Measurements from ENCODE around the gene ZNF436.

Gene ZNF436

GRCh38 chr1:23369335-23370013 is at the start of gene ZNF436:
TSS of gene ZNF436 (minus strand) at chr1:23369836. CDS start at chr1:23368005, 1,831 bp downstream.
- peak; percentile 53 for DNase-seq

GRCh38 chr1:23419180-23419579 is 49.5 kb upstream of the ZNF436 start:
- DNase-seq, result no peak

GRCh38 chr1:23417570-23417969 is 47.9 kb upstream of the ZNF436 start:
- no peak for DNase-seq

- DNase-seq, result no peak
Measured at GRCh38 chr1:23416964-23417363, 47.3 kb upstream of the ZNF436 start.

GRCh38 chr1:23408797-23409290 is 39.2 kb upstream of the ZNF436 start:
- no peak for DNase-seq

GRCh38 chr1:23407016-23407630 is 37.5 kb upstream of the ZNF436 start:
- no peak for DNase-seq

- DNase-seq, result no peak
Measured at GRCh38 chr1:23405946-23406345, 36.3 kb upstream of the ZNF436 start.

GRCh38 chr1:23403735-23404486 is 34.3 kb upstream of the ZNF436 start:
- peak; percentile 85 for DNase-seq

GRCh38 chr1:23403355-23403734 is 33.7 kb upstream of the ZNF436 start:
- DNase-seq, result no peak

GRCh38 chr1:23403038-23403336 is 33.4 kb upstream of the ZNF436 start:
- no peak for DNase-seq

- no peak for DNase-seq
Measured at GRCh38 chr1:23402286-23403037, 32.8 kb upstream of the ZNF436 start.

- no peak for DNase-seq
Measured at GRCh38 chr1:23401313-23401712, 31.7 kb upstream of the ZNF436 start.

- DNase-seq, result no peak
Measured at GRCh38 chr1:23400324-23401114, 30.9 kb upstream of the ZNF436 start.

- no peak for DNase-seq
Measured at GRCh38 chr1:23399229-23399628, 29.6 kb upstream of the ZNF436 start.

GRCh38 chr1:23397908-23398307 is 28.3 kb upstream of the ZNF436 start:
- no peak for DNase-seq

GRCh38 chr1:23396380-23396779 is 26.7 kb upstream of the ZNF436 start:
- no peak for DNase-seq

- DNase-seq, result no peak
Measured at GRCh38 chr1:23395849-23396248, 26.2 kb upstream of the ZNF436 start.

GRCh38 chr1:23395154-23395724 is 25.6 kb upstream of the ZNF436 start:
- DNase-seq, result no peak

- no peak for DNase-seq
Measured at GRCh38 chr1:23394684-23395083, 25.0 kb upstream of the ZNF436 start.

GRCh38 chr1:23394181-23394580 is 24.5 kb upstream of the ZNF436 start:
- no peak for DNase-seq

GRCh38 chr1:23393706-23394105 is 24.1 kb upstream of the ZNF436 start:
- DNase-seq, result no peak
